Pancreas (tissue), 10 donors: ENCODE measurements around the gene STATH. TPM values are rescaled to one million over a fixed set of nuclear protein-coding genes. Genes with fewer than 3 reads are reported as not detected.

Experiments
- ATAC-seq, 4 donors: fragments of 200-7000 bp; cut with Tn5 transposase; one replicate each; pipeline versions ENCODE4 v1.8.0 to v1.9.1; 2020; ENCODE audit warnings: mild to moderate bottlenecking in 4 of 4, moderate library complexity in 4 of 4
- DNase-seq, 6 donors: peaks; one replicate each; pipeline ENCODE4 v3.0.0-alpha.2; 2020
- FAIRE-seq: peaks from 2 replicates; lab custom pipeline; 2012; peaks lifted over from hg19 to GRCh38; lab: Jason Lieb, UNC
- H3K27ac ChIP-seq, 4 donors: fragments of 200-600 bp; sonication (generic); 1 replicate in 3 of 4; 2 replicates in 1 of 4; pipeline versions ENCODE4 v1.5.0 to v1.8.0; 2020
- H3K27me3 ChIP-seq, 4 donors: fragments of 200-600 bp; one replicate each; pipeline ENCODE4 v1.8.0; 2021
- H3K36me3 ChIP-seq, 3 donors: fragments of 200-600 bp; sonication (generic) in 1 of 3; one replicate each; pipeline versions ENCODE4 v1.5.0 to v1.8.0; 2020 to 2021
- H3K4me1 ChIP-seq, 3 donors: fragments of 200-600 bp; one replicate each; pipeline ENCODE4 v1.8.0; 2021
- H3K4me3 ChIP-seq, 4 donors: fragments of 200-600 bp; sonication (generic) in 2 of 4; one replicate each; pipeline versions ENCODE4 v1.5.0 to v1.8.0; 2020 to 2021
- H3K9me3 ChIP-seq, 4 donors: fragments of 200-600 bp; one replicate each; pipeline ENCODE4 v1.8.0; 2021
- CTCF ChIP-seq, 4 donors: fragments of 200-600 bp; sonication (generic) in 3 of 4; IDR thresholded peaks; one replicate each; pipeline versions ENCODE4 v1.5.0 to v1.8.0; 2021; ENCODE audit warnings: antibody characterized with exemption in 4 of 4
- WGBS, 2 donors: extraction: QIAGEN DNeasy Blood & Tissue Kit; methylation state at CpG; one replicate each; pipeline ENCODE4 v1.1.7; 2013; 5-methylcytosine and 5-hydroxymethylcytosine counted together
- intact Hi-C, 3 donors: fragments of 100-400 bp; cut with DNase I; formaldehyde crosslinking; loops; one replicate each; pipeline versions ENCODE4 v1.11.1 to v1.14.2; 2022
- polyA plus RNA-seq, 2 donors: library from polyadenylated mRNA; stranded (reverse); fragments of 200-250 nt; gene quantifications; one replicate each; pipeline ENCODE4 v1.2.3, GENCODE V29; 2013
- total RNA-seq, 6 donors: library from RNA; stranded (reverse); fragmentation: NEBNext Ultra II Directional in 4 of 6; extraction: Animal tissue kit (Norgen Biotek cat#: 25700) in 4 of 6; gene quantifications; one replicate each; pipeline versions ENCODE4 v1.2.1 to v1.2.4, GENCODE V29; 2021 to 2023
- donor health status: healthy with polysubstance abuse.
- donor health status: DM: no; HTN: no; CAD: no; lungs with moderate emphysema.
- donor health status: DM: no; HTN: no; CAD: no.
- donor health status: control.
- donor health status: control.
- donor health status: Bipolar disorder and iron deficiency.
- donor health status: DM: yes; HTN: yes; CAD: no.
- donor health status: DM: no; HTN: no; CAD: no.
- donor health status: DM: no; HTN: no; CAD: no.
- donor health status: DM: yes; HTN: yes; CAD: no.

STATH gene
- total and polyA plus RNA-seq, 8 donors = not detected

- Histone ChIP-seq H3K36me3 (no peaks in the 10 kb centered on the region), H3K9me3 (no peaks in the 10 kb centered on the region), H3K4me1 (no peaks in the 10 kb centered on the region), H3K27ac (no peak overlapping the region), H3K27me3 (no peaks in the 10 kb centered on the region), H3K4me3 (no peak overlapping the region)
- ATAC-seq (no peak), DNase-seq (no peak), FAIRE-seq (no peak)
- no peak for TF ChIP-seq CTCF (IDR thresholded peaks at IDR 0.05)
- intact Hi-C loops = no loop called here
- WGBS, 2 donors = 86 to 97% methylated on average over 1 of the region's 1 CpG
Observed at GRCh38 chr4:69974631-69975030, 21.1 kb upstream of the STATH start.

- ATAC-seq (no peak), FAIRE-seq (no peak), DNase-seq (no peak)
- intact Hi-C loops = no loop called here
- no peaks in the 10 kb centered on the region for H3K27me3 ChIP-seq
- H3K4me1 ChIP-seq = no peaks in the 10 kb centered on the region
- no peak for TF ChIP-seq CTCF (IDR thresholded peaks at IDR 0.05)
- no peaks in the 10 kb centered on the region for H3K9me3 ChIP-seq
- H3K36me3 ChIP-seq = no peaks in the 10 kb centered on the region
- no peak overlapping the region for H3K4me3 ChIP-seq
- H3K27ac ChIP-seq = no peak overlapping the region
Observed at GRCh38 chr4:69977582-69977981, 18.2 kb upstream of the STATH start.

GRCh38 chr4:69984030-69984443, 11.7 kb upstream of the STATH start:
- FAIRE-seq (no peak), ATAC-seq (peak; percentile 90 to 99 (median 96)), DNase-seq (peak in 4 of 6 donors; percentile 28 to 50 (median 33))
- H3K4me3 ChIP-seq = no peak overlapping the region
- H3K9me3 ChIP-seq = no peaks in the 10 kb centered on the region
- no peak overlapping the region for H3K27ac ChIP-seq
- intact Hi-C loops = no loop called here
- TF ChIP-seq CTCF (IDR thresholded peaks at IDR 0.05) = no peak
- 18 to 30% methylated on average over 2 of the region's 2 CpGs for WGBS, 2 donors
- H3K36me3 ChIP-seq = no peaks in the 10 kb centered on the region
- H3K27me3 ChIP-seq = no peaks in the 10 kb centered on the region
- no peaks in the 10 kb centered on the region for H3K4me1 ChIP-seq

- Histone ChIP-seq H3K9me3 (no peaks in the 10 kb centered on the region), H3K4me3 (no peak overlapping the region), H3K4me1 (no peaks in the 10 kb centered on the region), H3K27me3 (no peaks in the 10 kb centered on the region), H3K36me3 (no peaks in the 10 kb centered on the region), H3K27ac (no peak overlapping the region)
- intact Hi-C loops = no loop called here
- WGBS, 2 donors = 44 to 56% methylated on average over 1 of the region's 1 CpG
- FAIRE-seq (no peak), ATAC-seq (no peak), DNase-seq (no peak)
- TF ChIP-seq CTCF (IDR thresholded peaks at IDR 0.05) = no peak
Observed at GRCh38 chr4:69986663-69987062, 9.1 kb upstream of the STATH start.

- WGBS, 2 donors = 70 to 72% methylated on average over 4 of the region's 4 CpGs
- Histone ChIP-seq H3K27ac (no peak overlapping the region), H3K36me3 (no peaks in the 10 kb centered on the region), H3K9me3 (no peaks in the 10 kb centered on the region), H3K4me3 (no peak overlapping the region), H3K4me1 (no peaks in the 10 kb centered on the region), H3K27me3 (no peaks in the 10 kb centered on the region)
- FAIRE-seq (no peak), DNase-seq (no peak), ATAC-seq (no peak)
- intact Hi-C loops = no loop called here
- no peak for TF ChIP-seq CTCF (IDR thresholded peaks at IDR 0.05)
Observed at GRCh38 chr4:69991016-69991415, 4.8 kb upstream of the STATH start.
